ENCODE data around the gene MRAP2.

DNA sequence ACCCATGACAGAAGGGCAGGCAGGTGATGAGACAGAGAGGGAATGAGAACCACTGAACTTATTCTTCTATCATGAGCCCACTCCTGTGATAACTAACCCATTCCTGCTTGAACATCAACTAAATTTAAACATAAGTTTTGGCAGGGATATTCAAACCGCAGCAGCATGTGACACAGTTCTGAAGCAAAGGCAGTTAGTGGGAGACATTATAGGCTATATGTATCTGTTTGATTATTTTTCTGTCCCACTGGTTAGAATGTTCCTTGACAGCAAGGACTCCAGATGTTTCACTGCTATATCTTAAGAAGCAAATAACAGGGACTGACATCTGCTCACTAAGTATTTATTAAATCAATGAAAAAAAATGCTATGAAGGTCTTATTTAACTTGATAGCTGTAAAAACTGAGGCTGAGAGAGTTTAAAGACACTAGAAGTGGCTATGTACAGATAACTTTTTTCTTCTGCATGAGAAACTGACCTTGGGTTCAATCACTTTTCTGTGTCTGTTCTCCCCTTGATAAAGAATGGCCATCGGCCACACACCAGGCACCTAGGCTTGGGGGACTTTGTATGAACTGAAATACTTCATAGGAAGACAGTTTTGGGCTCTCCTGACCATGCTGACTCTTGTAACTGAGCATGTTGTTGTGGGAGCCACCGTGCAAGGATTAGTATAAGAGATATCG lies 102.9 kb downstream of the MRAP2 start:
- TF ChIP-seq, protein P1, sequence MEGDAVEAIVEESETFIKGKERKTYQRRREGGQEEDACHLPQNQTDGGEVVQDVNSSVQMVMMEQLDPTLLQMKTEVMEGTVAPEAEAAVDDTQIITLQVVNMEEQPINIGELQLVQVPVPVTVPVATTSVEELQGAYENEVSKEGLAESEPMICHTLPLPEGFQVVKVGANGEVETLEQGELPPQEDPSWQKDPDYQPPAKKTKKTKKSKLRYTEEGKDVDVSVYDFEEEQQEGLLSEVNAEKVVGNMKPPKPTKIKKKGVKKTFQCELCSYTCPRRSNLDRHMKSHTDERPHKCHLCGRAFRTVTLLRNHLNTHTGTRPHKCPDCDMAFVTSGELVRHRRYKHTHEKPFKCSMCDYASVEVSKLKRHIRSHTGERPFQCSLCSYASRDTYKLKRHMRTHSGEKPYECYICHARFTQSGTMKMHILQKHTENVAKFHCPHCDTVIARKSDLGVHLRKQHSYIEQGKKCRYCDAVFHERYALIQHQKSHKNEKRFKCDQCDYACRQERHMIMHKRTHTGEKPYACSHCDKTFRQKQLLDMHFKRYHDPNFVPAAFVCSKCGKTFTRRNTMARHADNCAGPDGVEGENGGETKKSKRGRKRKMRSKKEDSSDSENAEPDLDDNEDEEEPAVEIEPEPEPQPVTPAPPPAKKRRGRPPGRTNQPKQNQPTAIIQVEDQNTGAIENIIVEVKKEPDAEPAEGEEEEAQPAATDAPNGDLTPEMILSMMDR (conservative IDR thresholded peaks at IDR 0.05; ENCODE audit: low read depth, low read length): no peak
- no peak for TF ChIP-seq EZH2 (IDR thresholded peaks at IDR 0.05; ENCODE audit: low read length, unreplicated experiment)
- no peak for TF ChIP-seq EZH2phosphoT487 (IDR thresholded peaks at IDR 0.05; ENCODE audit: borderline replicate concordance, low read length)

Measured in PC-3 (cell line).